ENCODE measurements around the gene SCGB3A1. TPM values are rescaled to one million over a fixed set of nuclear protein-coding genes. Genes with fewer than 3 reads are reported as not detected.

Gene SCGB3A1
- not detected in 2 replicates for total RNA-seq (2012; rRNA removed)

DNA sequence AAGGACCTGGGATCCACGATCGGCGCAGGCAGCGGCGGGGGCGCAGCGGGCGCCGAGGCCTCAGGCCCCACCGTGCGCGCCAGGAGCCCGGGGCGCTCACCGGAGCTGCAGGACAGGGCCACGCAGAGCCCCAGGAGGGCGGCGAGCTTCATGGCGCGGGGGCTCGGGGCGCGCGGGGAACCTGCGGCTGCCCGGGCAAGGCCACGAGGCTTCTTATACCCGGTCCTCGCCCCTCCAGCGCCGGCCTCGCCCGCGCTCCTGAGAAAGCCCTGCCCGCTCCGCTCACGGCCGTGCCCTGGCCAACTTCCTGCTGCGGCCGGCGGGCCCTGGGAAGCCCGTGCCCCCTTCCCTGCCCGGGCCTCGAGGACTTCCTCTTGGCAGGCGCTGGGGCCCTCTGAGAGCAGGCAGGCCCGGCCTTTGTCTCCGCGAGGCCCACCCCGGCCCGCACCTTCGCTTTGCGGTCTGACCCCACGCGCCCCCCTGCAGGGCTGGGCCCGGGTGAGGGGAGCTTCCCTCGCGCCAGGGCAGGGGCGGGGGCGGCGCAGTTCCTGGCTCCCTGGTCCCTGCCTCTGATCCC is at the start of gene SCGB3A1:
SCGB3A1 (minus strand) TSS at position 189 of the 577 bp plus-strand sequence; CDS start at position 152, 37 bp downstream.
- Histone ChIP-seq H3K27me3 (ENCODE audit: control insufficient read depth, insufficient read depth, low read length) (peaks cover 52% of the 10 kb centered on the region), H3K4me1 (ENCODE audit: control insufficient read depth, insufficient read depth, low read length) (peaks cover 8% of the 10 kb centered on the region), H3K9ac (ENCODE audit: low read depth, low read length) (no peak within 1 kb of the TSS), H3K4me3 (ENCODE audit: low read length) (peak within 1 kb of the TSS; percentile 39), H3K36me3 (ENCODE audit: insufficient read depth, low read length) (no peaks in the 10 kb centered on the region), H3K9me3 (replicated peaks; ENCODE audit: low read length) (no peaks in the 10 kb centered on the region), H3K4me2 (ENCODE audit: low read length) (peak within 1 kb of the TSS; percentile 26)

DNA sequence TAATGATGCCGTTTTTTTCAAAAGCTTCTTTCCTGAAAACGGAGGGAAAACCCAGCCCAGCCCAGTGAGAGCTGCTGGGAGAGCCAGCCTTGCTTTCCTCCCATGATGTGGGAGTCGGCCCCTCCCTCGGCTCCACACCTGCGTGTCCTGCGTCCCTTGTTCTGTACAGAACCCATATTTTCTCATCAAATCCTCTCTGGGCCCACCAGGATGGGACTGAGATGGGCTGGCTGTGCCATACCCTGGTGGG is 49.2 kb upstream of the SCGB3A1 start:
- Histone ChIP-seq H3K27me3 (ENCODE audit: control insufficient read depth, insufficient read depth, low read length) (peaks cover 27% of the 10 kb centered on the region), H3K9ac (ENCODE audit: low read depth, low read length) (no peak overlapping the region), H3K4me3 (ENCODE audit: low read length) (no peak overlapping the region), H3K4me2 (ENCODE audit: low read length) (no peak overlapping the region), H3K9me3 (replicated peaks; ENCODE audit: low read length) (no peaks in the 10 kb centered on the region), H3K36me3 (ENCODE audit: insufficient read depth, low read length) (no peaks in the 10 kb centered on the region), H3K4me1 (ENCODE audit: control insufficient read depth, insufficient read depth, low read length) (no peaks in the 10 kb centered on the region)

DNA sequence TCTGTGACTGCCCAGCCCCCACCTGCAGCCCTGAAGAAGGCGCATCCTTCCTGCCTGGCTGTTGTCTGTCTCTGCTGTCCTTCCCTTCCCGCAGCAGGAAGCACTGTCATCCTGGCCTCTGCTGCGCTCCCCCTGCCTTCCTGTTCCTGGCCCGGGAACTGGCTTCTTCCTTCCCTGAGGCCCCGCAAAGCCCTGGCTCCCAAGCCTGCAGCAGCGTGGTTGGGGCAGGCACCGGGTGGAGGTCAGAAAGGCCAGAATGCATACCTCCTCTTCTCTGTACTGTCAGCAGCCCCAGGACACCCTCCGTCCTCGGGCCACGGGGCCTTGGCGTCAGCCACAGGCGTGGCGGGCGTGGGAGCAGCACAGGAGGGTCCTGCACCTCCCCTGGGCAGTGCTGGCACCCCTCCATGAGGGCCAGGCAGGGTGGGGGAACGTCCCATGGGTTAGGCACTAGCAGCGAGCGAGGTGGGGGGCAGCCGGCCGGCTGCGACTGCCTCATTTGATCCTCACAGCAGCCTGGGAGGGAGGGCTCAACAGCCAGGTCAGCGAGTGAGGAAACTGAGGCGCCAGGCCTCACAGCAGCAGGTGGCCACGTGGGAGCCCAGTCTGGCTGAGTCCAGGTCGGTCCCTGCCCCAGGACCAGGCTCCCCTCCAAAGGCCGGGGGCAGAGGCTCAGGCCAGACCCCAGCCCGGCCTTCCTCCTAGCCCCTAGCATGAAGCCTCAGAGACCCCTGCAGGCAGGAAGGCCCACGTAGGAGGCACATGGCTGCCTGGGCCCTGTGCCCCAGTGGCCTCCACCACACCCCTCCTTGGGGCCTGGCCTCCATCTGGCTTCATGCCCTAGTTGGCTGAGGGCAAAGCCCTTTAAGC is 48.7 kb upstream of the SCGB3A1 start:
- Histone ChIP-seq H3K9me3 (replicated peaks; ENCODE audit: low read length) (no peaks in the 10 kb centered on the region), H3K4me3 (ENCODE audit: low read length) (no peak overlapping the region), H3K36me3 (ENCODE audit: insufficient read depth, low read length) (no peaks in the 10 kb centered on the region), H3K27me3 (ENCODE audit: control insufficient read depth, insufficient read depth, low read length) (peaks cover 26% of the 10 kb centered on the region), H3K9ac (ENCODE audit: low read depth, low read length) (no peak overlapping the region), H3K4me2 (ENCODE audit: low read length) (no peak overlapping the region), H3K4me1 (ENCODE audit: control insufficient read depth, insufficient read depth, low read length) (no peaks in the 10 kb centered on the region)

DNA sequence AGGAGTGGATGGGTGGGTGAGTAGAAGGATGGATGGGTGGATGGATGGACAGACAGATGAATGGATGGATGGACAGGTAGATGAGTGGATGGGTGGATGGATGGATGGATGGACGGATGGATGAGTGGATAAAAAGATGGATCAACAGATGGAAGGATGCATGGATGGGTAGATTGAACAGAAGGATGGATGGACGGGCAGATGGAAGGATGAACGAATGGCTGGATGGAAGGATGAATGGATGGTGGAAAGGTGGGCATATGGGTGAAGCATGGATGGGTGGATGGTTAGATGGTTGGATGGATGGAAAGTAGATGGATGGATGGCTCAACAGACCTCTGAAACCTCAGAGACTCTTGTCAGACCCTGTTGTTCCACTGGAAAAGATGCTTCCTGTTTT is 48.0 kb upstream of the SCGB3A1 start:
- Histone ChIP-seq H3K27me3 (ENCODE audit: control insufficient read depth, insufficient read depth, low read length) (peaks cover 19% of the 10 kb centered on the region), H3K9ac (ENCODE audit: low read depth, low read length) (no peak overlapping the region)

DNA sequence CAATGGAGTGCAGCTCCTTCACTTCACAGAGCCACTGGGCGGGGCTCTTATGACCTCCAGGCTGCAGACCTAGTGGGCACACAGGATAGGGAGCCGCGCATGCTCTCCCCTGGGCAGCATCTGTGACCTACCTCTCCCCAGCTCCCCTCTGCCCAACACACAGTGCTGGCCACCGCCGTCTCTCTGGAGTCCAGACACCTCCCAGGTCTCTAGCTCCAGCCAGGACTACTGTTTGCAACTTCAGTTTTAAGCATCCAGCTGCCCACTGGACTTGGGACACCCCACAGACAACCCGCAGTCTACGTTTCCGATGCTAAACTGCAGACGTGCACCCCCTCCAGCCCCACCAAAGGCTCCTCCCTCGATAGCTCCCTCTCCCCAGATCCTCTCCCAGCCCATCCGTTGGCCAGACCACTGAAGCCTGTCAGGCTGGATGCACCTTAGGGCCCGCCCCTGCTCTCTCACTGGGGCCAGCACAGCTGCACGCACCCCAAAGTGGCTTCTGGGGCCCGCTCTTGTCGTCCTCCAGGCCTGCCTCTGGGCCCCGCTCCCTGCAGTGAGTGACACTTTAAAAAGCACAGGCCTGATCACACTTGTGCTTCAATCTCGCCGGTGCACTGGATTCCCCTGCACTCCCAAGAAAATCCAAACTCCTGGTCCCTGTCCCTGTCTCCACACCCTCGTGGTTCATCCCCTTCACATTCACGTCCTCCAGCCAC is 46.8 kb upstream of the SCGB3A1 start:
- Histone ChIP-seq H3K9me3 (replicated peaks; ENCODE audit: low read length) (no peaks in the 10 kb centered on the region), H3K4me2 (ENCODE audit: low read length) (no peak overlapping the region), H3K4me3 (ENCODE audit: low read length) (no peak overlapping the region), H3K27me3 (ENCODE audit: control insufficient read depth, insufficient read depth, low read length) (peaks cover 9% of the 10 kb centered on the region), H3K36me3 (ENCODE audit: insufficient read depth, low read length) (no peaks in the 10 kb centered on the region), H3K9ac (ENCODE audit: low read depth, low read length) (no peak overlapping the region), H3K4me1 (ENCODE audit: control insufficient read depth, insufficient read depth, low read length) (no peaks in the 10 kb centered on the region)

More for the DNA sequence above, 48.0 kb upstream of the SCGB3A1 start:
- H3K4me1 ChIP-seq (ENCODE audit: control insufficient read depth, insufficient read depth, low read length): no peaks in the 10 kb centered on the region
- H3K9me3 ChIP-seq (replicated peaks; ENCODE audit: low read length): no peaks in the 10 kb centered on the region
- H3K36me3 ChIP-seq (ENCODE audit: insufficient read depth, low read length): no peaks in the 10 kb centered on the region
- no peak overlapping the region for H3K4me3 ChIP-seq (ENCODE audit: low read length)
- no peak overlapping the region for H3K4me2 ChIP-seq (ENCODE audit: low read length)

- H3K9me3 ChIP-seq (replicated peaks; ENCODE audit: low read length): no peaks in the 10 kb centered on the region
- H3K4me2 ChIP-seq (ENCODE audit: low read length): no peak overlapping the region
- H3K9ac ChIP-seq (ENCODE audit: low read depth, low read length): no peak overlapping the region
- H3K4me1 ChIP-seq (ENCODE audit: control insufficient read depth, insufficient read depth, low read length): no peaks in the 10 kb centered on the region
- no peak overlapping the region for H3K4me3 ChIP-seq (ENCODE audit: low read length)
- H3K36me3 ChIP-seq (ENCODE audit: insufficient read depth, low read length): no peaks in the 10 kb centered on the region
- no peaks in the 10 kb centered on the region for H3K27me3 ChIP-seq (ENCODE audit: control insufficient read depth, insufficient read depth, low read length)
These were observed 45.2 kb upstream of the SCGB3A1 start for GRCh38 chr5:180636403-180637075.

DNA sequence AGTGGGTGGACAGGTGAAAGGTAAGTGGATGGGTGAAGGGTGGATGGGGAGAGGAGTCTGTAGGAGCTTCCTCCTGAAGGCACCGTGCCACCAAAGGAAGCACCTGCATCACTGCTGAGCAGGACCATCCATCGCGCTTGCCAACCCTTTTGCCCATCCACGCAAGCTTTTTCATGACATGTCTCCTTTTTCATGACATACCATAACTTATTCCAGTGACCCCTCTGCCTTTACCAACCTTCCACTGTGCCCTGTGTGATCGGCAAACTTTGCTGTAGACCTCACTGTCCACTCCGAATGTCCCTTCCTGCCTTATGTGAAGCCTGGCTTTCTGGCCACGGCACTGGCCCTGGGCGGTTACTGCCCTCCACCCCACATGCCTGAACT is 44.7 kb upstream of the SCGB3A1 start:
- Histone ChIP-seq H3K36me3 (ENCODE audit: insufficient read depth, low read length) (no peaks in the 10 kb centered on the region), H3K4me1 (ENCODE audit: control insufficient read depth, insufficient read depth, low read length) (no peaks in the 10 kb centered on the region), H3K9ac (ENCODE audit: low read depth, low read length) (no peak overlapping the region), H3K4me2 (ENCODE audit: low read length) (no peak overlapping the region), H3K9me3 (replicated peaks; ENCODE audit: low read length) (no peaks in the 10 kb centered on the region), H3K27me3 (ENCODE audit: control insufficient read depth, insufficient read depth, low read length) (no peaks in the 10 kb centered on the region), H3K4me3 (ENCODE audit: low read length) (no peak overlapping the region)

DNA sequence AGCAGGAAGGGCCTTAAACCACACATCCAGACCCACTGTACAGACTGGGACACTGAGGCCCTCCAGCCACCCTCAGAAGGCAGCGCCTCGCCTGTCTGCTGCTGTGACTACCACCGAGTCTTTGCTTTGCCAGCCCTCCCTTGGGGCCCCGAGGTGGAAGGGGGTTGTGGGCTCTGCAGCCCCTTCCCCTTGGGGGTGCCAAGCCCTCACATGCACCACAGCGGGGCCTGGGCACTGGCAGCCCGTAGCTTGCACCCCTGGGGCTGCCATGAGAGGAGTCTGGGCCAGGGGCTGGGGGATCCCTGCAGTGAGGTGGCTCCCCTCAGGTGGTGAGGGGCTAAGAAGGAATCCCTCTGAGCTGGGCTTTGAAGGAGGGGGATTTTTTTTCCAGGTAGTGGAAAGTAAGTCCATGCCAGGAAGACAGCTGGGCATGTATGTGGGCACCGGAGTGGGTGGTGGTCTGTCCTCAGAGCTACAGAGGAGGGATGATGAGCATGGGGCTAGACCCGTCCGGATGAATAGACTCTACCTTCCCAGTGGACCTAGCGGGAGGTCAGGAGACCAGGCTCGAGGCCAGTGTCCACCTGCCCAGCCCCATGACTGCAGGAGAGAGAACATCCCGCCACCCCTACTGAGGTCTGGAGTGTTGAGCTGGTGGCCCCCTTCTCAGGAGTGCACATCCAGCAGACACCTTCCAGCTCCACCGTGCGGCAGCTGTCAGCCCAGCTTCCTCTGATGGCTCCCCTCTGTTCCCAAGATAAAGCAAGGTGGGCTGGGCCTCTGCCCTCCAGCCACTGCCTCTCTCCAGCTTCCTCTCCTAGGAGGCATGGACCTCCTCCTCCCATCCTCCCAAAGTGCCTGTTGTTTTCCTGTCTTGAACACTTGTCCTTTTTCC is 42.2 kb upstream of the SCGB3A1 start:
- Histone ChIP-seq H3K9ac (ENCODE audit: low read depth, low read length) (no peak overlapping the region), H3K4me3 (ENCODE audit: low read length) (no peak overlapping the region)

DNA sequence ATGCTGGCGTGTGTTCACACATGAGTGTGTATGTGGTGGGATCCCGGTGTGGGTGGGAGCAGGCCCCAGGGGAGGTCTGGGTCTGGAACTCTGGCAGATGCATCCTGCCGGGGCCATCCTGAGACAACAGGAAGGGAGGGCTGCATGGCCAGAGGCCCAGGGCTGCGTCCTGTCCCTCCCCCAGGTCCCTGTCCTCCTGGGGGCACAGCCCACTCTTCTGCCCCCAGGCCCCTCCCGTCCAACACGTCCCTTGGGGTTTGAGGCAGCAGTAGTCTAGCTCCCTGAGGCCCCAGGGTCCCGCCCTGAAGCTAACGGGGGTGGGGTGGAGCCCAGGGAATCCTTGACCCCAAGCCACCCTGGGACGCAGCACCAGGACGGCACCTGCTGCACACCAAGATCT is 41.5 kb upstream of the SCGB3A1 start:
- Histone ChIP-seq H3K4me1 (ENCODE audit: control insufficient read depth, insufficient read depth, low read length) (no peaks in the 10 kb centered on the region), H3K36me3 (ENCODE audit: insufficient read depth, low read length) (no peaks in the 10 kb centered on the region), H3K4me3 (ENCODE audit: low read length) (no peak overlapping the region), H3K9me3 (replicated peaks; ENCODE audit: low read length) (no peaks in the 10 kb centered on the region), H3K27me3 (ENCODE audit: control insufficient read depth, insufficient read depth, low read length) (no peaks in the 10 kb centered on the region), H3K9ac (ENCODE audit: low read depth, low read length) (no peak overlapping the region), H3K4me2 (ENCODE audit: low read length) (no peak overlapping the region)

More for the DNA sequence above, 42.2 kb upstream of the SCGB3A1 start:
- H3K4me1 ChIP-seq (ENCODE audit: control insufficient read depth, insufficient read depth, low read length): no peaks in the 10 kb centered on the region
- no peaks in the 10 kb centered on the region for H3K9me3 ChIP-seq (replicated peaks; ENCODE audit: low read length)
- no peaks in the 10 kb centered on the region for H3K27me3 ChIP-seq (ENCODE audit: control insufficient read depth, insufficient read depth, low read length)
- no peaks in the 10 kb centered on the region for H3K36me3 ChIP-seq (ENCODE audit: insufficient read depth, low read length)
- H3K4me2 ChIP-seq (ENCODE audit: low read length): no peak overlapping the region

DNA sequence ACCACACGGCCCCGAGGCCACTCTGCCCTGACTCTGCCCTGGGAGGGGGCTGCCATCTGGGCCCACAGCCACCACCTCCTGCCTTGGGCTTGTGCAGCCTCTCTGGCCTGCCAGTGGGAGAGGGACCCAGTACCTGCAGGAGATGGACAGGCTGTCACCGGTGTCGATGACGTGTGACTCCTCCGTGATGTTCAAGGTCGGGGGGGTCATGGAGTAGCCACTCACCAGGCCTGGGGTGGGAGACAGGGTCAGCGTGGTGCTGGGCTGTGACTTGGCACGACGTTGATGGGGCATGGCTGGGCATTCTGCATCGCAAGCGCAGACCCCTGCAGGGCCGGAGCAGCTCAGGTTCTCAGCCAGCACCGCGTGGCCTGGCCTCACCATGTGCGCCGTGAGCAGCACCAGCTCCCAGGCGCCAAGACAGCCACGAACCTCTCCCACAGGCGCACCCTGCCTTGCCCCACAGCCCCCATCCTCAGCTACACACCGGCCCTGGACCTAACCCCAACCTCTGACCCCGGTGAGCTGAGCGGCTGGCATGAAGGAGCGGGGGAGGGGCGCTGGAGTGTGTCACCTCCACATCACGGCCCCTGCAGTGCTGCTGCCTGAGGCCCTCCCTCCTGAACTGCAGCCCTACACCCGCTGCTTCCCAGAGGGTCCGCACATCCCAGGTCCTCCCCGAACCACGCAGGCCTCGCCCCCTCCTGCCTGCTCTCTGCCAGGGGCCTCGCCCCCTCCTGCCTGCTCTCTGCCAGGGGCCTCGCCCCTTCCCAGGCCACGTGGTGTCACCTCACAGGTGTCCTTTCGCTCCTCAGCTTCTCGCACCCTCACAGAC is 40.5 kb upstream of the SCGB3A1 start:
- Histone ChIP-seq H3K36me3 (ENCODE audit: insufficient read depth, low read length) (no peaks in the 10 kb centered on the region), H3K4me1 (ENCODE audit: control insufficient read depth, insufficient read depth, low read length) (no peaks in the 10 kb centered on the region), H3K27me3 (ENCODE audit: control insufficient read depth, insufficient read depth, low read length) (no peaks in the 10 kb centered on the region), H3K9ac (ENCODE audit: low read depth, low read length) (no peak overlapping the region), H3K9me3 (replicated peaks; ENCODE audit: low read length) (no peaks in the 10 kb centered on the region), H3K4me3 (ENCODE audit: low read length) (no peak overlapping the region), H3K4me2 (ENCODE audit: low read length) (no peak overlapping the region)
